ENCODE measurements around the gene GPX4. TPM values are rescaled to one million over a fixed set of nuclear protein-coding genes. Genes with fewer than 3 reads are reported as not detected.

Gene GPX4
- polyA plus RNA-seq, 1 donor from 2014 or later: 713 TPM

DNA sequence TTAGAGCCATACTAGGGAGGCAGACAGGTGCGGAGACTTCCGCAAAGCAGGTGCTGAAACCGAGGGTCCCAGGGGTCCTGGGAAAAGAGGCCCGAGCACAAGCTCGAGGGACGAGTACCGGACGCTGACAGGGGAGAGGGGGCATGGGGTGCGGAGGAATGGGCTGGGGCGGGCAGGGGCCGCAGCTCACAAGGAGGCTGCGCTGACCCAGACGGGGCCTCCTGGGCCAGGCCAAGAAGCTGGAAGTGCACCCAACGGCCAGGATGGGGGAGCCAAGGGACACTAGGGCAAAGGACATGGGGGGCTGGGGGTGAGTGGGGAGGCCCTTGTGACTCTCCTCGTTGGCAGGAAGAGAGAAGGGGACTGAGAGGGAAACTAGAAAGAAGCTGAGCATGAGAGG lies 10.5 kb upstream of the GPX4 start:
- no peaks in the 10 kb centered on the region for H3K27me3 ChIP-seq (ENCODE audit: insufficient read depth, low read depth, low read length)
- no peak overlapping the region for H2AFZ ChIP-seq (ENCODE audit: low read depth, low read length)
- no peaks in the 10 kb centered on the region for H3K36me3 ChIP-seq (ENCODE audit: insufficient read depth, low read length)
- no peaks in the 10 kb centered on the region for H3K9me3 ChIP-seq (ENCODE audit: low read length)
- no peak overlapping the region for H3K27ac ChIP-seq (ENCODE audit: low read length)
- H3K4me3 ChIP-seq (ENCODE audit: low read length): peak overlapping the region; percentile 95
- H3K9me2 ChIP-seq (ENCODE audit: insufficient read depth, low read length): no peaks in the 10 kb centered on the region
- H3K79me2 ChIP-seq (replicated peaks; ENCODE audit: insufficient read depth, low read length): peaks cover 14% of the 10 kb centered on the region
- TF ChIP-seq EZH2 (IDR thresholded peaks at IDR 0.05; ENCODE audit: borderline replicate concordance, insufficient read depth, low read length, poor library complexity, severe bottlenecking): no peak
- TF ChIP-seq TAF1 (IDR thresholded peaks at IDR 0.05; ENCODE audit: low read depth): no peak
- TF ChIP-seq REST (IDR thresholded peaks at IDR 0.05; ENCODE audit: borderline replicate concordance): no peak
- no peak for TF ChIP-seq RAD21 (conservative IDR thresholded peaks at IDR 0.05)
- TF ChIP-seq MXI1 (conservative IDR thresholded peaks at IDR 0.05; ENCODE audit: poor library complexity, severe bottlenecking): no peak
- no peak for TF ChIP-seq POLR2AphosphoS5 (IDR thresholded peaks at IDR 0.05)
- TF ChIP-seq CTCF (IDR thresholded peaks at IDR 0.05; ENCODE audit: poor library complexity, severe bottlenecking): no peak
- no peak for TF ChIP-seq EP300 (conservative IDR thresholded peaks at IDR 0.05; ENCODE audit: poor library complexity, severe bottlenecking)
- TF ChIP-seq SMC3 (conservative IDR thresholded peaks at IDR 0.05; ENCODE audit: poor library complexity): no peak
- no peak overlapping the region for H3K4me2 ChIP-seq (ENCODE audit: low read length)
- H3F3A ChIP-seq (ENCODE audit: insufficient read depth, low read length, poor library complexity, severe bottlenecking): no peaks in the 10 kb centered on the region
- no peak overlapping the region for H3K9ac ChIP-seq (ENCODE audit: low read length)
- H4K20me1 ChIP-seq (ENCODE audit: insufficient read depth): peaks cover 3% of the 10 kb centered on the region

DNA sequence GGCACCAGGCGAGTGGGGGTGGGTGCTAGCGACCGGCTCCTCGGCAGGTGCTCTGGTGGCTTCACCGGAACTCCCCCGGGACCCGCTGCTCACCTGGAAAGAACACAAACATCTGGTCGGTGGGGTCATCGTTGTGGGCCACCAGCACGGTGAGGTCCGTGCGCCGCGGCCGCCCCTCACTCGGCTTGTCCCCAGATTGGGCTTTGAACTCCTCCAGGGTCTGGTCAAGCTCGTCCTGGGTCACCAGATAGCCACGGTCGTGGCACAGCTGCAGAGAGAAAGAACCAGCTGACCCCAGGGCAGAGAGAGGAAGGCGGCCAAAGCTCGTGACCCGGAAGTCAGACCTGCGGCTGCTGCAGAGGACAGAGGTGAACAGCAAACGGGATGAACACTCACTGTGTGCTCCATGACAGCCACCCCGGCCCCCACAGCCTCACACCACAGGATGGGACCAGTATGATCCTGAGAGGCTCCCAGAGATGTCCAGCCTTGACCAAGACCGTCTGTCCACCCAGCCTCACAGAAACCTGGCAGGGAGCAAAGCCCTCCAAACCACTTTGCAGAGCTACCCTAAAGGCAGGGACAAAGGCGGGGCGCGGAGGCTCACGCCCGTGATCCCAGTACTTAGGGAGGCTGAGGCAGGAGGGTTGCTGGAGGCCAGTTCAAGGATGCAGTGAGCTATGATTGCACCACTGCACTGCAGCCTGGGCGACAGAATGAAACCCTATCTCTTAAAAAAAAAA lies 9.8 kb upstream of the GPX4 start:
- Histone ChIP-seq H3K36me3 (ENCODE audit: insufficient read depth, low read length) (no peaks in the 10 kb centered on the region), H4K20me1 (ENCODE audit: insufficient read depth) (peaks cover 3% of the 10 kb centered on the region), H3K4me2 (ENCODE audit: low read length) (peak overlapping the region; percentile 65), H3K4me3 (ENCODE audit: low read length) (peak overlapping the region; percentile 95), H3K27me3 (ENCODE audit: insufficient read depth, low read depth, low read length) (no peaks in the 10 kb centered on the region), H3K9ac (ENCODE audit: low read length) (peak overlapping the region; percentile 85), H2AFZ (ENCODE audit: low read depth, low read length) (no peak overlapping the region), H3K79me2 (replicated peaks; ENCODE audit: insufficient read depth, low read length) (peaks cover 14% of the 10 kb centered on the region), H3K9me2 (ENCODE audit: insufficient read depth, low read length) (no peaks in the 10 kb centered on the region), H3K27ac (ENCODE audit: low read length) (peak overlapping the region; percentile 67), H3F3A (ENCODE audit: insufficient read depth, low read length, poor library complexity, severe bottlenecking) (no peaks in the 10 kb centered on the region), H3K9me3 (ENCODE audit: low read length) (no peaks in the 10 kb centered on the region)
- no peak for TF ChIP-seq POLR2AphosphoS5 (IDR thresholded peaks at IDR 0.05)
- TF ChIP-seq MXI1 (conservative IDR thresholded peaks at IDR 0.05; ENCODE audit: poor library complexity, severe bottlenecking): no peak
- TF ChIP-seq EP300 (conservative IDR thresholded peaks at IDR 0.05; ENCODE audit: poor library complexity, severe bottlenecking): no peak
- no peak for TF ChIP-seq REST (IDR thresholded peaks at IDR 0.05; ENCODE audit: borderline replicate concordance)
- no peak for TF ChIP-seq RAD21 (conservative IDR thresholded peaks at IDR 0.05)
- no peak for TF ChIP-seq TAF1 (IDR thresholded peaks at IDR 0.05; ENCODE audit: low read depth)
- no peak for TF ChIP-seq SMC3 (conservative IDR thresholded peaks at IDR 0.05; ENCODE audit: poor library complexity)
- no peak for TF ChIP-seq CTCF (IDR thresholded peaks at IDR 0.05; ENCODE audit: poor library complexity, severe bottlenecking)
- TF ChIP-seq EZH2 (IDR thresholded peaks at IDR 0.05; ENCODE audit: borderline replicate concordance, insufficient read depth, low read length, poor library complexity, severe bottlenecking): no peak
